Endodermal cell (in vitro differentiated cells): ENCODE results near the gene C16orf74. TPM values are rescaled to one million over a fixed set of nuclear protein-coding genes. Genes with fewer than 3 reads are reported as not detected.

Experiments used
- DNase-seq: peaks from one replicate; pipeline ENCODE4 v3.0.0-alpha.2; 2017
- H3K27ac ChIP-seq: 2 replicates; pipeline ENCODE4 v1.5.1; 2013; ENCODE audit warnings: mild to moderate bottlenecking, low read depth, low read length, moderate library complexity
- H3K27me3 ChIP-seq: 2 replicates; pipeline ENCODE4 v1.6.1; 2013; ENCODE audit warnings: mild to moderate bottlenecking, low read length, moderate library complexity; ENCODE audit not compliant: insufficient read depth, control insufficient read depth, poor library complexity, severe bottlenecking
- H3K36me3 ChIP-seq: 2 replicates; pipeline ENCODE4 v1.7.0; 2013; ENCODE audit warnings: mild to moderate bottlenecking, low read length, moderate library complexity; ENCODE audit not compliant: control insufficient read depth, insufficient read depth
- H3K4me1 ChIP-seq: one replicate; pipeline ENCODE4 v1.7.0; 2013; ENCODE audit warnings: low read length; ENCODE audit not compliant: control insufficient read depth, insufficient read depth
- H3K4me3 ChIP-seq: 2 replicates; pipeline ENCODE4 v1.5.1; 2013; ENCODE audit warnings: mild to moderate bottlenecking, low read length, moderate library complexity
- H3K9ac ChIP-seq: 2 replicates; pipeline ENCODE4 v1.6.1; 2013; ENCODE audit warnings: mild to moderate bottlenecking, low read length, moderate library complexity; ENCODE audit not compliant: poor library complexity, severe bottlenecking; ENCODE audit errors: extremely low read depth
- H3K9me3 ChIP-seq: 2 replicates; pipeline ENCODE4 v1.6.1; 2013; ENCODE audit warnings: mild to moderate bottlenecking, low read length, moderate library complexity; ENCODE audit not compliant: control insufficient read depth
- H3K27ac Mint-ChIP-seq: 2 replicates; pipeline ENCODE4 v1.8.0; 2020; ENCODE audit warnings: mixed read lengths
- H3K27me3 Mint-ChIP-seq: 2 replicates; pipeline ENCODE4 v1.8.0; 2021; ENCODE audit warnings: mild to moderate bottlenecking, mixed read lengths; ENCODE audit not compliant: insufficient read depth
- H3K36me3 Mint-ChIP-seq: 2 replicates; pipeline ENCODE4 v1.8.0; 2020; ENCODE audit warnings: low read depth, mixed read lengths
- H3K4me1 Mint-ChIP-seq: 2 replicates; pipeline ENCODE4 v1.8.0; 2020; ENCODE audit warnings: mixed read lengths
- H3K4me3 Mint-ChIP-seq: 2 replicates; pipeline ENCODE4 v1.8.0; 2020; ENCODE audit warnings: mild to moderate bottlenecking, moderate library complexity, mixed read lengths
- H3K9me3 Mint-ChIP-seq: 2 replicates; pipeline ENCODE4 v1.8.0; 2020; ENCODE audit warnings: mild to moderate bottlenecking, mixed read lengths
- WGBS, 2 experiments: methylation state at CpG; one replicate each; pipeline versions ENCODE4 v1.1.5 to v1.1.7; 2013; ENCODE audit warnings: missing lambda C conversion rate in 2 of 2, mixed read lengths in 1 of 2; ENCODE audit not compliant: insufficient coverage in 1 of 2, insufficient read length in 1 of 2; 5-methylcytosine and 5-hydroxymethylcytosine counted together
- total RNA-seq, 2 donors: library from RNA; stranded (reverse); fragmentation: NEBNext Ultra II Directional in 1 of 2; extraction: Animal tissue kit (Norgen Biotek cat#: 25700) in 1 of 2; gene quantifications; 2 replicates in 1 of 2; 3 replicates in 1 of 2; pipeline ENCODE4 v1.2.1, GENCODE V29; 2021
- TF ChIP-seq, protein P1 (sequence below): fragments of 200-600 bp; sonication (generic); conservative IDR thresholded peaks from 2 replicates; pipeline ENCODE4 v1.5.0; 2021; ENCODE audit warnings: antibody characterized with exemption, mild to moderate bottlenecking

The C16orf74 gene
- total RNA-seq, 2 donors from 2014 or later = 3.6 to 7.4 TPM

GRCh38 chr16:85729452-85730185 is 21.3 kb downstream of the C16orf74 start:
- peaks cover 8% of the 10 kb centered on the region for H3K36me3 Mint-ChIP-seq
- TF ChIP-seq, protein P1, sequence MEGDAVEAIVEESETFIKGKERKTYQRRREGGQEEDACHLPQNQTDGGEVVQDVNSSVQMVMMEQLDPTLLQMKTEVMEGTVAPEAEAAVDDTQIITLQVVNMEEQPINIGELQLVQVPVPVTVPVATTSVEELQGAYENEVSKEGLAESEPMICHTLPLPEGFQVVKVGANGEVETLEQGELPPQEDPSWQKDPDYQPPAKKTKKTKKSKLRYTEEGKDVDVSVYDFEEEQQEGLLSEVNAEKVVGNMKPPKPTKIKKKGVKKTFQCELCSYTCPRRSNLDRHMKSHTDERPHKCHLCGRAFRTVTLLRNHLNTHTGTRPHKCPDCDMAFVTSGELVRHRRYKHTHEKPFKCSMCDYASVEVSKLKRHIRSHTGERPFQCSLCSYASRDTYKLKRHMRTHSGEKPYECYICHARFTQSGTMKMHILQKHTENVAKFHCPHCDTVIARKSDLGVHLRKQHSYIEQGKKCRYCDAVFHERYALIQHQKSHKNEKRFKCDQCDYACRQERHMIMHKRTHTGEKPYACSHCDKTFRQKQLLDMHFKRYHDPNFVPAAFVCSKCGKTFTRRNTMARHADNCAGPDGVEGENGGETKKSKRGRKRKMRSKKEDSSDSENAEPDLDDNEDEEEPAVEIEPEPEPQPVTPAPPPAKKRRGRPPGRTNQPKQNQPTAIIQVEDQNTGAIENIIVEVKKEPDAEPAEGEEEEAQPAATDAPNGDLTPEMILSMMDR = no peak
- no peaks in the 10 kb centered on the region for H3K9me3 Mint-ChIP-seq
- H3K4me1 ChIP-seq = no peaks in the 10 kb centered on the region
- peaks cover 3% of the 10 kb centered on the region for H3K4me1 Mint-ChIP-seq
- no peaks in the 10 kb centered on the region for H3K27me3 Mint-ChIP-seq
- H3K36me3 ChIP-seq = no peaks in the 10 kb centered on the region
- DNase-seq = no peak
- H3K27ac ChIP-seq = no peak overlapping the region
- H3K27me3 ChIP-seq = no peaks in the 10 kb centered on the region
- 89 to 90% methylated on average over 8 to 16 of the region's 16 CpGs for WGBS, 2 experiments
- H3K9me3 ChIP-seq = no peaks in the 10 kb centered on the region
- no peak overlapping the region for H3K4me3 ChIP-seq
- no peak overlapping the region for H3K27ac Mint-ChIP-seq
- no peak overlapping the region for H3K4me3 Mint-ChIP-seq
- no peak overlapping the region for H3K9ac ChIP-seq

GRCh38 chr16:85728879-85729278 is 22.0 kb downstream of the C16orf74 start:
- Histone ChIP-seq H3K27me3 (no peaks in the 10 kb centered on the region), H3K9ac (no peak overlapping the region), H3K27ac (no peak overlapping the region), H3K9me3 (no peaks in the 10 kb centered on the region), H3K36me3 (no peaks in the 10 kb centered on the region), H3K4me3 (no peak overlapping the region), H3K4me1 (no peaks in the 10 kb centered on the region)
- H3K9me3 Mint-ChIP-seq = no peaks in the 10 kb centered on the region
- TF ChIP-seq, protein P1 = peak; percentile 73
- no peak overlapping the region for H3K4me3 Mint-ChIP-seq
- no peaks in the 10 kb centered on the region for H3K27me3 Mint-ChIP-seq
- peaks cover 3% of the 10 kb centered on the region for H3K4me1 Mint-ChIP-seq
- peaks cover 8% of the 10 kb centered on the region for H3K36me3 Mint-ChIP-seq
- DNase-seq = peak; percentile 81
- H3K27ac Mint-ChIP-seq = no peak overlapping the region
- 87 to 90% methylated on average over 3 to 7 of the region's 7 CpGs for WGBS, 2 experiments

GRCh38 chr16:85724936-85725335 is 26.0 kb downstream of the C16orf74 start:
- no peak for DNase-seq
- H3K9me3 Mint-ChIP-seq = no peaks in the 10 kb centered on the region
- H3K36me3 ChIP-seq = no peaks in the 10 kb centered on the region
- 80 to 91% methylated on average over 2 to 12 of the region's 12 CpGs for WGBS, 2 experiments
- H3K9ac ChIP-seq = no peak overlapping the region
- TF ChIP-seq, protein P1 = no peak
- H3K27me3 Mint-ChIP-seq = no peaks in the 10 kb centered on the region
- no peak overlapping the region for H3K27ac Mint-ChIP-seq
- H3K4me3 Mint-ChIP-seq = no peak overlapping the region
- H3K27ac ChIP-seq = no peak overlapping the region
- peaks cover 3% of the 10 kb centered on the region for H3K4me1 Mint-ChIP-seq
- H3K4me1 ChIP-seq = no peaks in the 10 kb centered on the region
- no peaks in the 10 kb centered on the region for H3K9me3 ChIP-seq
- H3K4me3 ChIP-seq = no peak overlapping the region
- H3K36me3 Mint-ChIP-seq = peaks cover 6% of the 10 kb centered on the region
- H3K27me3 ChIP-seq = no peaks in the 10 kb centered on the region
